ENCODE measurements around the gene RCVRN. TPM values are rescaled to one million over a fixed set of nuclear protein-coding genes. Genes with fewer than 3 reads are reported as not detected.
A peak's percentile ranks its signal among the peaks of the same experiment; 100 is the strongest.
"Not testable (repeated sequence)": the region's sequence is repeated elsewhere in the genome, so short reads cannot be mapped to it uniquely, and the experiment has no call there.

The RCVRN gene
- total RNA-seq, 5 donors from 2014 or later (not counting 1 experiment from before 2014, with no cell fraction given), result 0.37 TPM; not detected in 4

DNA sequence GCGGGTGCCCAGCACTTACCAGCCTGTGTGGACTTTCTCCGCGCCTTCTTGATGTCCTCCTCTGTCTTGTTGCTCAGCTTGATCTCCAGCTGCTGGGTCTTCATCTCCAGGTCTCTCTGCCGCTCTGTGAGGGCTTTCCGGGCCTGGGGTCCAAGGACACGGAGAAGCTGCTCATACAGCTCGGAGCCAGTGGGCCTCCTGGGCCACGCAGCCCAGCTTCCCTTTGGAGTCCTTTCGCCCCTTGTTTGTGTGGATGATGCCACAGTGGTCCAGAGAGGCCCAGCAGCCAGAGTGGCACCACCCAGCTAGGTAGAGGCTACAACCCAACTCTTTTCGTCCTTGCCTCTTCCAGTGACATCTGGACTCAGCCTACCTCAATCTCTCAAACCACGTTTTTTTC, 20.4 kb upstream of the RCVRN start:
- no peaks in the 10 kb centered on the region for H3K27me3 Mint-ChIP-seq
- H3K36me3 Mint-ChIP-seq, result no peaks in the 10 kb centered on the region
- no peak overlapping the region for H3K27ac ChIP-seq (ENCODE audit: low read length)
- no peaks in the 10 kb centered on the region for H3K9me3 Mint-ChIP-seq
- no peaks in the 10 kb centered on the region for H3K9me3 ChIP-seq
- peaks cover 2 to 7% (median 2%) of the 10 kb centered on the region in 3 donors for H3K4me1 Mint-ChIP-seq
- H3K27ac Mint-ChIP-seq, result no peak overlapping the region
- no peaks in the 10 kb centered on the region for H3K27me3 ChIP-seq (replicated peaks in 1 of 2; ENCODE audit: control insufficient read depth in 2 of 2, extremely low read depth in 1 of 2, insufficient read depth in 2 of 2, low read length in 1 of 2)
- WGBS (ENCODE audit: insufficient coverage), result 88% methylated on average over 11 of the region's 11 CpGs
- ChIA-PET CTCF (interaction anchor here in 1 of 2 donors (0.6 to 1.1 kb wide), 2 partner anchors 10 to 727 kb away, joined by 3 to 4 read pairs; no protein-coding TSS in a partner anchor), POLR2A (no interaction called here)
- no peaks in the 10 kb centered on the region for H3K36me3 ChIP-seq (ENCODE audit: control insufficient read depth in 2 of 2, extremely low read depth in 1 of 2, insufficient read depth in 1 of 2, low read length in 1 of 2)
- ATAC-seq (replicated peaks in 1 of 4) (no peak), DNase-seq (no peak)
- no peaks in the 10 kb centered on the region for H3K4me1 ChIP-seq (ENCODE audit: control insufficient read depth in 1 of 2, extremely low read depth in 1 of 2, insufficient read depth in 2 of 2, low read length in 2 of 2)
- no peak overlapping the region for H3K4me3 ChIP-seq (ENCODE audit: control insufficient read depth in 1 of 2, extremely low read depth in 1 of 2, low read length in 1 of 2)
- H3K4me3 Mint-ChIP-seq, result no peak overlapping the region

DNA sequence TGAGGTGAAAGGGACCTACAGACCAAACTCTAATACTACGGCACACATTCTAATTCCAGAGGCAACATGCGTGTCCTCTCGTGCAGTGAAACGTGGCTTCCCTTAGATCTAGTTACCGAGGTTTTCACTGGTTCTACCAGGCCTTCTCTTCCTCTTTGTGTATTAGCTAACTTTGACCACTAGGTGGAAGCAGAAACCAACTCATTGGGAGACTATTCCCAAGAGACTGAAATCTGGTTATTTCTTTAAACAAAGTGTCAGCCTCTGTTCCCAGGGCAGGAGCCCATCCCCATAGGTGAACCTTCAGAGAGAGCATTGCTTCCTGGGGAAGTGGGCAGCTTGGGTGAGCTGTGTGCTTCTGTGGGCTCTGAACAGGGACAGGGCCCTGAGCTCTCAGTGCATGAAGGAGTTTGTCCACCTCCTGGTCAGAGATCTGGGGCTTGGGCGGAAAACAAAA, 19.7 kb upstream of the RCVRN start:
- peak; percentile 40 to 70 (median 60) for ATAC-seq (replicated peaks in 1 of 4)
- Histone ChIP-seq H3K27me3 (replicated peaks in 1 of 2; ENCODE audit: control insufficient read depth in 2 of 2, extremely low read depth in 1 of 2, insufficient read depth in 2 of 2, low read length in 1 of 2) (no peaks in the 10 kb centered on the region), H3K9me3 (no peaks in the 10 kb centered on the region), H3K4me3 (ENCODE audit: control insufficient read depth in 1 of 2, extremely low read depth in 1 of 2, low read length in 1 of 2) (no peak overlapping the region), H3K27ac (ENCODE audit: low read length) (no peak overlapping the region), H3K36me3 (ENCODE audit: control insufficient read depth in 2 of 2, extremely low read depth in 1 of 2, insufficient read depth in 1 of 2, low read length in 1 of 2) (no peaks in the 10 kb centered on the region), H3K4me1 (ENCODE audit: control insufficient read depth in 1 of 2, extremely low read depth in 1 of 2, insufficient read depth in 2 of 2, low read length in 2 of 2) (no peaks in the 10 kb centered on the region)
- ChIA-PET POLR2A (no interaction called here), CTCF (interaction anchor here (0.6 to 1.1 kb wide), 3 partner anchors 10 to 726 kb away, joined by 3 to 4 read pairs (median 3); no protein-coding TSS in a partner anchor)
- DNase-seq, result peak in 3 of 35 experiments; percentile 1 to 66 (median 31)
- H3K27ac Mint-ChIP-seq, result no peak overlapping the region
- no peaks in the 10 kb centered on the region for H3K27me3 Mint-ChIP-seq
- H3K4me3 Mint-ChIP-seq, result no peak overlapping the region
- H3K9me3 Mint-ChIP-seq, result no peaks in the 10 kb centered on the region
- H3K4me1 Mint-ChIP-seq, result peaks cover 2 to 7% (median 2%) of the 10 kb centered on the region in 3 donors
- 21% methylated on average over 6 of the region's 6 CpGs for WGBS (ENCODE audit: insufficient coverage)
- no peaks in the 10 kb centered on the region for H3K36me3 Mint-ChIP-seq

DNA sequence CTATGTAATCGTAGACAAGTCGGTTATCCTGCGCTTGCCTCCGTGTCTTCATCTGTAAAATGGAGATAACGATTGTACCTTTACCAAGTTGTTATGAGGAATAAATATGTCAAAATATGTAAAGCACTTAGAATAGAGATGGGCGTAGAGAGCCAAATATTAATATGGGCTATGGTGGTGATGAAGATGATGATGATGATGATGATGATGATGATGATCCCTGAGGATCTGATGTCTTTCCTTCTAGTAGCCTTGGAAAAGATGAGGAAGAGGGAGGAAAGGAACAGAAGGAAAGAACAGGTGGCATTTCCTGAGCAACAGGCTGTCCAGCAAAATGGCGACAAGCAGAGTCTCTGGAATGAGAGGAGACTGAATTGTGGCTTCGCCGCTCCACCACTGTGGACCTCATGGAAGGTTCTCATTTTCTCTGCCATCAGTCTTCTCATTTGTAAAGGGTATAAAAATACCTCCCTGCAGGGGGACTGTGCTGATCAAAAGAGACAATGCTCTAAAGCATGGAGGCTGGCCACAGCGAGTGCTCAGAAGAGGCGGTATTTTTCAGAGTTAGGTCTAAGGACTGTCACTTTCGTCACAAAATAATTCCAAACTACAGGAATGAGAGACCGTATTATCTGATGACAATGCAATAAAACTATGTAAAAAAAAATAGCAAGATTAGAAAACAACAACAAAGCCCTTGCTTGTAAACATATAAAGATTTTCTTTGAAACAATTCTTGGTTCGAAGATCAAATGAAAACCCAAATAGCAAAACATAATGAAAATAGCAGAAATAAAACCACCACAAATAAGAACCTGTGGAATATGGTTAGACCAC, 17.2 kb upstream of the RCVRN start:
- no peak for DNase-seq
- Histone ChIP-seq H3K36me3 (ENCODE audit: control insufficient read depth in 2 of 2, extremely low read depth in 1 of 2, insufficient read depth in 1 of 2, low read length in 1 of 2) (no peaks in the 10 kb centered on the region), H3K4me1 (ENCODE audit: control insufficient read depth in 1 of 2, extremely low read depth in 1 of 2, insufficient read depth in 2 of 2, low read length in 2 of 2) (no peaks in the 10 kb centered on the region), H3K27ac (ENCODE audit: low read length) (no peak overlapping the region), H3K4me3 (ENCODE audit: control insufficient read depth in 1 of 2, extremely low read depth in 1 of 2, low read length in 1 of 2) (no peak overlapping the region), H3K27me3 (replicated peaks in 1 of 2; ENCODE audit: control insufficient read depth in 2 of 2, extremely low read depth in 1 of 2, insufficient read depth in 2 of 2, low read length in 1 of 2) (no peaks in the 10 kb centered on the region), H3K9me3 (no peaks in the 10 kb centered on the region)
- no peak for ATAC-seq (replicated peaks in 1 of 4)
- ChIA-PET POLR2A (no interaction called here), CTCF (interaction anchor here in 1 of 2 donors (0.7 kb wide), 1 partner anchor 161 kb away, joined by 4 read pairs; no protein-coding TSS in a partner anchor)
- 89% methylated on average over 5 of the region's 14 CpGs for WGBS (ENCODE audit: insufficient coverage)
- no peak overlapping the region for H3K27ac Mint-ChIP-seq
- no peak overlapping the region for H3K4me3 Mint-ChIP-seq
- H3K9me3 Mint-ChIP-seq, result no peaks in the 10 kb centered on the region
- H3K36me3 Mint-ChIP-seq, result no peaks in the 10 kb centered on the region
- no peaks in the 10 kb centered on the region for H3K27me3 Mint-ChIP-seq
- peaks cover 2 to 7% (median 2%) of the 10 kb centered on the region in 3 donors for H3K4me1 Mint-ChIP-seq

DNA sequence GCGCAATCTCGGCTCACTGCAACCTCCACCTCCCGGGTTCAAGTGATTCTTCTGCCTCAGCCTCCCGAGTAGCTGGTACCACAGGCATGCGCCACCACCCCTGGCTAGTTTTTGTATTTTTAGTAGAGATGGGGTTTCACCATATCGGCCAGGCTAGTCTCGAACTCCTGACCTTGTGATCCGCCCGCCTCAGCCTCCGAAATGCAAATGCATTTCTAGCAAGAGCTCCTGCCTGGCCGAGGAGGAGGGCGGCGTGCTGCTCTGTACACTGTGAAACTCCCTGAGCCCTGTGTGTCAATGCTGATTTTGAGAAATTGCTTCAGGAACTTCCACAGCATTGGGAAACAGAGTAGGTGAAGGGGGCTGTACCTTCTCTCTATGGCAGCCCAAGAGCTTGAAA, 16.1 kb upstream of the RCVRN start:
- H3K36me3 Mint-ChIP-seq; H3K27ac Mint-ChIP-seq; H3K9me3 Mint-ChIP-seq; CTCF ChIA-PET; H3K4me3 Mint-ChIP-seq; POLR2A ChIA-PET; ATAC-seq (replicated peaks in 1 of 4); H3K4me1 ChIP-seq (ENCODE audit: control insufficient read depth in 1 of 2, extremely low read depth in 1 of 2, insufficient read depth in 2 of 2, low read length in 2 of 2); H3K27me3 ChIP-seq (replicated peaks in 1 of 2; ENCODE audit: control insufficient read depth in 2 of 2, extremely low read depth in 1 of 2, insufficient read depth in 2 of 2, low read length in 1 of 2); H3K4me1 Mint-ChIP-seq; DNase-seq; H3K9me3 ChIP-seq; H3K27ac ChIP-seq (ENCODE audit: low read length); H3K36me3 ChIP-seq (ENCODE audit: control insufficient read depth in 2 of 2, extremely low read depth in 1 of 2, insufficient read depth in 1 of 2, low read length in 1 of 2); H3K4me3 ChIP-seq (ENCODE audit: control insufficient read depth in 1 of 2, extremely low read depth in 1 of 2, low read length in 1 of 2); H3K27me3 Mint-ChIP-seq: not testable (repeated sequence)
- 87% methylated on average over 6 of the region's 13 CpGs for WGBS (ENCODE audit: insufficient coverage)

DNA sequence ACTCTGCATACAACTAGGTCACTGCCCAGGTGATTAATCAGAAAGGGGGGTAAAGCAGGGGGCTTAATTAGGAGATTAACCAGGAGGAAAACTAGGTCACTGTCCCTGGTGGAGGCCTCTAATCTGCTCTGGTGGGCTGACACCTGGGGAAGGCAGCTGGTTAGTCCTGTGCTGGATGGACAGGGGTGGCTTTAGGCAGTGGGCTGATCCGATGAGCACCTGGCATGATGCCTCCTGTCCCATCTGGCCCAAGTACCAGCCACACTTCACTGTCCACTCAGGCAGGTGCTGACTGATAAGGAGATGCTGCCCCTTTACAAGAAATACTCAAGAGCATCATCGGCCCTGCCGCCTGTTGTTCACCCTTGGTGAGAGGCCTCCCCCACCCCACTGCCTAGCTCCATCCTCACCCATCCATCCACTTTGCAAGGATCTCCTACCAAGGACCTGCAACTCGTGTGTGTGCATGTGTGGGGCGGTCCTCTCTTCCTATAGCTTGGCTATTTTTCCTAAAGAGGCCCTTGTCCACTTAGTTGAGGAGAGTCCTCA, 13.8 kb upstream of the RCVRN start:
- Histone ChIP-seq H3K4me1 (ENCODE audit: control insufficient read depth in 1 of 2, extremely low read depth in 1 of 2, insufficient read depth in 2 of 2, low read length in 2 of 2) (no peaks in the 10 kb centered on the region), H3K27me3 (replicated peaks in 1 of 2; ENCODE audit: control insufficient read depth in 2 of 2, extremely low read depth in 1 of 2, insufficient read depth in 2 of 2, low read length in 1 of 2) (no peaks in the 10 kb centered on the region), H3K36me3 (ENCODE audit: control insufficient read depth in 2 of 2, extremely low read depth in 1 of 2, insufficient read depth in 1 of 2, low read length in 1 of 2) (no peaks in the 10 kb centered on the region), H3K4me3 (ENCODE audit: control insufficient read depth in 1 of 2, extremely low read depth in 1 of 2, low read length in 1 of 2) (no peak overlapping the region), H3K27ac (ENCODE audit: low read length) (no peak overlapping the region), H3K9me3 (no peaks in the 10 kb centered on the region)
- ATAC-seq (replicated peaks in 1 of 4), result no peak
- no peaks in the 10 kb centered on the region for H3K27me3 Mint-ChIP-seq
- no peaks in the 10 kb centered on the region for H3K9me3 Mint-ChIP-seq
- H3K27ac Mint-ChIP-seq, result no peak overlapping the region
- no peaks in the 10 kb centered on the region for H3K36me3 Mint-ChIP-seq
- ChIA-PET POLR2A (no interaction called here), CTCF (no interaction called here)
- H3K4me3 Mint-ChIP-seq, result no peak overlapping the region
- 96% methylated on average over 4 of the region's 5 CpGs for WGBS (ENCODE audit: insufficient coverage)
- DNase-seq, result no peak
- H3K4me1 Mint-ChIP-seq, result no peaks in the 10 kb centered on the region

DNA sequence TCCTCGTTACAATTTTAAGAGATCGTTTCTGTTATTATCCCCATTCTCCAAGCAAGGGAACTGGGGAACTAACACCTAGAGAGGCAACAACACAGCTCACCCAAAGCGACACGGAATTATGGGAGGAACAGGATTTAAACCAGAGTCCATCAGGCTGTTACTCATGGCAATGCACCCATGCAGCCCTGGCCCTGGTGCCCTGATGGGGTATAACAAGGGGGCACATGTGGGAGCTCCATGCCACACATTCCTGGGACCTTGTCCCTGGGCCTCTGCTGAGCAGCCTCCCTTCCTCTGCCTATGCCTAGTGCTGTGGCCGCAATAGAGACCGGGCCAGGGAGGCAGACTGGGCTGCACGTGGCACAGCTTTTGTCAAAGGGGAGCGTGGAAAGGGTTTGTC, 13.3 kb upstream of the RCVRN start:
- H3K27ac ChIP-seq (ENCODE audit: low read length), result no peak overlapping the region
- no peaks in the 10 kb centered on the region for H3K4me1 ChIP-seq (ENCODE audit: control insufficient read depth in 1 of 2, extremely low read depth in 1 of 2, insufficient read depth in 2 of 2, low read length in 2 of 2)
- CTCF ChIA-PET, result no interaction called here
- POLR2A ChIA-PET, result no interaction called here
- DNase-seq, result no peak
- Mint-ChIP-seq H3K4me1 (no peaks in the 10 kb centered on the region), H3K4me3 (no peak overlapping the region), H3K27me3 (no peaks in the 10 kb centered on the region), H3K9me3 (no peaks in the 10 kb centered on the region), H3K27ac (no peak overlapping the region), H3K36me3 (no peaks in the 10 kb centered on the region)
- H3K36me3 ChIP-seq (ENCODE audit: control insufficient read depth in 2 of 2, extremely low read depth in 1 of 2, insufficient read depth in 1 of 2, low read length in 1 of 2), result no peaks in the 10 kb centered on the region
- no peaks in the 10 kb centered on the region for H3K9me3 ChIP-seq
- no peak overlapping the region for H3K4me3 ChIP-seq (ENCODE audit: control insufficient read depth in 1 of 2, extremely low read depth in 1 of 2, low read length in 1 of 2)
- H3K27me3 ChIP-seq (replicated peaks in 1 of 2; ENCODE audit: control insufficient read depth in 2 of 2, extremely low read depth in 1 of 2, insufficient read depth in 2 of 2, low read length in 1 of 2), result no peaks in the 10 kb centered on the region
- 92% methylated on average over 4 of the region's 8 CpGs for WGBS (ENCODE audit: insufficient coverage)
- no peak for ATAC-seq (replicated peaks in 1 of 4)

Measured in T-cell (primary cell).